Stimulated activated naive CD8-positive, alpha-beta T cell treated with anti-CD3 and anti-CD28 coated beads, Interleukin-15, amount 100 ng/mL, for 72 hours (primary cell): ENCODE data around the gene UXS1.

Experiments
- ATAC-seq: fragments of 150-1000 bp; cut with Tn5 transposase; 2 replicates; pipeline ENCODE4 v1.10.0; 2021; ENCODE audit warnings: mild to moderate bottlenecking, moderate library complexity
- DNase-seq, 2 donors: peaks; one replicate each; pipeline ENCODE4 v3.0.0; 2021 to 2022
- H3K27ac Mint-ChIP-seq, 2 donors: one replicate each; pipeline ENCODE4 v1.8.0; 2022; ENCODE audit warnings: mild to moderate bottlenecking in 2 of 2, mixed read lengths in 2 of 2, moderate library complexity in 2 of 2
- H3K27me3 Mint-ChIP-seq: one replicate; pipeline ENCODE4 v1.8.0; 2022; ENCODE audit warnings: mixed read lengths
- H3K4me1 Mint-ChIP-seq: one replicate; pipeline ENCODE4 v1.8.0; 2022; ENCODE audit warnings: mild to moderate bottlenecking, mixed read lengths
- H3K4me3 Mint-ChIP-seq, 2 donors: one replicate each; pipeline ENCODE4 v1.8.0; 2022; ENCODE audit warnings: mild to moderate bottlenecking in 2 of 2, mixed read lengths in 2 of 2, moderate library complexity in 1 of 2
- H3K9me3 Mint-ChIP-seq, 2 donors: one replicate each; pipeline ENCODE4 v1.8.0; 2022; ENCODE audit warnings: mixed read lengths in 2 of 2

UXS1 gene

DNA sequence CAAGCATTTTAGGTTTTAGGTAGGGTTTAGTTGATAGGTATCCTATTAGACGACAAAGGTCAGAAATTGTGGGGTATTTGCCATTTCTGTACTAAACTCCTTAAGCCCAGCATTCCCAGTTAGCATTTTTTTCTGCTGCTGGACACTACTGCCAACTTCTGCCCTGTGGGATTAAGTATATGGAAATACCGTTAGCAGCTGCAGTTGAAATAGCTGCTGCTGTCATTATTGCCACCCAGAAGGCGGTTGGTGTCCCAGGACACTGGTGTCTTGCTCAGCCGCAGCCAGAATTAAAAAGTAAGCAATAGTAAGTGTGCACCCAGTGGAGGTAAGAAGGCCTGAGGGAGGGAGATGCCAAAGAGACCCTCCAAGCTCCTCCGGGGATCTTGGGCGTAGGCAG, 1.9 kb upstream of the UXS1 start:
- no peak overlapping the region for H3K4me3 Mint-ChIP-seq
- no peaks in the 10 kb centered on the region for H3K27me3 Mint-ChIP-seq
- no peak overlapping the region for H3K27ac Mint-ChIP-seq
- H3K9me3 Mint-ChIP-seq: no peaks in the 10 kb centered on the region
- no peak for ATAC-seq
- peaks cover 31% of the 10 kb centered on the region for H3K4me1 Mint-ChIP-seq
- no peak for DNase-seq

DNA sequence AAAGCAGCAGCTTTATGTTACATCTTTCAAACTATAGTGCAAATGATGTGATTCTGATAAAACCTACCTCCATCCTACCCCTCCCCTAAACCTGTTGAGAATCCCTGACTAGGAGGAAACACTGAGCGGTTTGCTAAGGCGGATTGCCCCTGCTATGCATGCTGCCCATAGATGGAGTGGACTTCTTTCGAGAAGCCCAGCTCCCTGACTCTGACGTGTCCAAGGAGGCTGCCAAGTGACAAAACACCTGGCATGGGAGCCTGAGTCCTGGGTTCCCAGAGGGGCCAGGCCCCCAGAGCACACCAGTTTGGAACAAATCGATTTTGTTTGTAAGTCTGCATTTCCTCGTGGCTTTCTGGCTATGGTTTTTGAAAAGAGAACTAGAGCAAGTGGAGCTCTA, 1.4 kb upstream of the UXS1 start:
- Mint-ChIP-seq H3K27ac (no peak overlapping the region), H3K4me1 (peaks cover 35% of the 10 kb centered on the region), H3K27me3 (no peaks in the 10 kb centered on the region), H3K9me3 (no peaks in the 10 kb centered on the region), H3K4me3 (peak overlapping the region; percentile 57 to 85)
- DNase-seq: no peak
- ATAC-seq: no peak

- Mint-ChIP-seq H3K4me1 (peaks cover 52% of the 10 kb centered on the region), H3K27me3 (no peaks in the 10 kb centered on the region), H3K4me3 (peak overlapping the region; percentile 75 to 78), H3K27ac (no peak overlapping the region), H3K9me3 (no peaks in the 10 kb centered on the region)
- DNase-seq: no peak
- ATAC-seq: no peak
Observed at GRCh38 chr2:106193690-106193976, 468 bp downstream of the UXS1 start.

DNA sequence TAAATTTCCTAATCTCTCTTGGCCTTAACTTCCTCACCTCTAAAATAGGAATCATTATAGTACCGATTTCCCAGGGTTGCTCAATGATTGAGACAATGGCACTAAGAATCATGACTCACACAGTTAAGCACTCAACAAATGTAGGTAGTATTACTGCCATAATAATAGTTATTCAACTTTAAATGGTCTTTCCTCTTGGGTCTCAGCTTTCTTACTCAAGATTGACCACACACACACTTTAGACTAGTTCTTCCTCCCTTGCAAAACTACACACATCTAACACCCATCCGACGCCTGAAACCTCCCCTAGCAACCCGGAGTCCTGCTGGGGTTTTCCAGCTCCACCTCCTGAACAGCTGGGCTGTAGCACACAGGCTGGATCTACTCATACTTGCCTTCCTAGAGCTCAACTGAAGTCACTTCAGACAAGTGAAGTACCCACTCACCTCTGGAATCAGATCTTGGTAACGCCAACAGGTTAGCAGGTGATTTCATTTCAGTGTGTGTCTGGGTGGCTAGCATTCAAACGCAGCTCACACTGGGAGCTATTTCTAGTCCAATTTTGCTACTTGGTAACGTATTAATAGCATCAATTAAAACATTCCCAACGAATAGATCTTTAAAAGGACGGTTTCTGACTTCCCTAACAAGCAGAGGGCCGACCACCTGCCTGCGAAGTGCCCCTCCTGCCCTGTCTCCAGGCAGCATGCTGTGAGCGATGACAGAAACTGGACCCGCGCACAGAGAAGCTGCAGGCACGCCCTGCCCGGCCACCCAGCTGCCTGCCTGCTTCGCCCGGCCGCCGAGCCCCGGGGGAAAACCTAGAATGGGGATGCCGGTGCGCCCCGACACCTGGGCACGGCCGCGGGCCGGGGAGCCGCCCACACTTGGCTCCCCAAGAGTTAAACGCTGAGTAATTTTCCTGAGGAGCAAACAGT, 1.1 kb downstream of the UXS1 start:
- DNase-seq (peak; percentile 38 to 82), ATAC-seq (peak; percentile 81)
- Mint-ChIP-seq H3K4me3 (peak overlapping the region; percentile 75 to 78), H3K27ac (peak overlapping the region; percentile 65 to 83), H3K4me1 (peaks cover 58% of the 10 kb centered on the region), H3K27me3 (no peaks in the 10 kb centered on the region), H3K9me3 (no peaks in the 10 kb centered on the region)

- Mint-ChIP-seq H3K4me1 (peaks cover 71% of the 10 kb centered on the region), H3K4me3 (peak overlapping the region; percentile 2 to 10), H3K27ac (no peak overlapping the region), H3K27me3 (no peaks in the 10 kb centered on the region), H3K9me3 (no peaks in the 10 kb centered on the region)
- ATAC-seq (no peak), DNase-seq (no peak)
Observed at GRCh38 chr2:106191511-106192016, 2.5 kb downstream of the UXS1 start.

DNA sequence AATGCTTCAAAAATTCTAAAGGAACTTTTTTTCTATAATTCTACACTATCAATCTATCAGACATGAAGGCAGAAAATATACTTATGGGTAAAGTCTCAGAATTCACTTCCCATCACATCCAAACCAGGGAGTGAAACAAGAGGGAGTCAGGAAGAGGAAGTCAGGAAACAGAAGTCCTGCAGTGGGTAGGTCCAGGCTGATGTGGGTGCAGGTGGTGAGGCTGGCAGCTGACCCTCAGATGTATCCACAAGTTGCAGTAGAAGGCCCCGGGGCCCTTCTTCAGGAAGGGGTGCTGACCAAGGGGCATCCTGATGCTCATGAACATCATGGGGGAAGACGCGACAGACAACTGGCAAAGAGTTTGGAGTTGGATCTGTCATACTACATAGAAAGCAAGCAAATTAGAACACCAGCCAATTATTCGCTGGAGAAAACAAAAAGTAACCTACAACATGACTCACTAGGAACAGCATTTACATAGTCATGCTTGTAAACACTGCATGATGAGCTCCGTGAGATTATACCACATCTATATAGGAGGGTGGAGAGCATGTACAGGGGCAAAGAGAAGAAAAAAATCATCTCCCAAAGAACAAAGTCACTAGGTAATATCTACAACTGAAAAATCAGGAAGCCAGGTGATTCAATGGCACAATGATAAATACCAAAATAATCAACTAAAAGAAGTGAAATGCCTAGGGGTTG, 4.2 kb downstream of the UXS1 start:
- peaks cover 78% of the 10 kb centered on the region for H3K4me1 Mint-ChIP-seq
- no peak for DNase-seq
- H3K9me3 Mint-ChIP-seq: no peaks in the 10 kb centered on the region
- H3K27ac Mint-ChIP-seq: peak overlapping the region in 1 of 2 donors; percentile 22
- H3K27me3 Mint-ChIP-seq: no peaks in the 10 kb centered on the region
- peak overlapping the region; percentile 36 to 61 for H3K4me3 Mint-ChIP-seq
- ATAC-seq: no peak

GRCh38 chr2:106189325-106189724, 4.8 kb downstream of the UXS1 start:
- no peak for DNase-seq
- Mint-ChIP-seq H3K4me3 (peak overlapping the region; percentile 36 to 61), H3K4me1 (peaks cover 82% of the 10 kb centered on the region), H3K27me3 (no peaks in the 10 kb centered on the region), H3K27ac (peak overlapping the region in 1 of 2 donors; percentile 22), H3K9me3 (no peaks in the 10 kb centered on the region)
- ATAC-seq: no peak

DNA sequence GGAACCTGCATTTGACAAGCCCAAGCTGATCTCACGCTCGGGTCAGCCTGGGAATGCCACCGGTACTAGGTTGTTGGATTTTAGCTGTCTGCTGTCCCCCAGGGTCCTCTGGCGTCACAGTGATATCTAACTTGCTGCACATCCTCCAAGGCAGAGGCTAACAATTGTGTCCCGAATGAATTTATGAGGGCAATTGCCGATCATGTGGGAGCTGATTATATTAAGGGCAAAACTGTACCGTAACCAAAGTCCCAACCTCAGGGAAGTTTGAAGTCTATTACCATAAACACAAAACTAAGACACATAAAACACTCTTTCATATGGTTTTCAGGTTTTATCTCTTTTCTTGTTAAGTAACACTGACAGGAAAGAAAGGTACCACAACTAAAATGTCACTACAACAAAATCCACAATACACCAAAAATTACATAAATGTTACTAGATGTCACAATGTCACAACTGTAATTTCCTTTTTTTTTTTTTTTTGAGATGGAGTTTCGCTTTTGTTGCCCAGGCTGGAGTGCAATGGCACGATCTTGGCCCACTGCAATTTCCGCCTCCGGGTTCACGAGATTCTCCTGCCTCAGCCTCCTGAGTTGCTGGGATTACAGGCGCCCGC, 6.7 kb downstream of the UXS1 start:
- peak overlapping the region; percentile 34 to 56 for H3K4me3 Mint-ChIP-seq
- H3K4me1 Mint-ChIP-seq: peaks cover 90% of the 10 kb centered on the region

DNA sequence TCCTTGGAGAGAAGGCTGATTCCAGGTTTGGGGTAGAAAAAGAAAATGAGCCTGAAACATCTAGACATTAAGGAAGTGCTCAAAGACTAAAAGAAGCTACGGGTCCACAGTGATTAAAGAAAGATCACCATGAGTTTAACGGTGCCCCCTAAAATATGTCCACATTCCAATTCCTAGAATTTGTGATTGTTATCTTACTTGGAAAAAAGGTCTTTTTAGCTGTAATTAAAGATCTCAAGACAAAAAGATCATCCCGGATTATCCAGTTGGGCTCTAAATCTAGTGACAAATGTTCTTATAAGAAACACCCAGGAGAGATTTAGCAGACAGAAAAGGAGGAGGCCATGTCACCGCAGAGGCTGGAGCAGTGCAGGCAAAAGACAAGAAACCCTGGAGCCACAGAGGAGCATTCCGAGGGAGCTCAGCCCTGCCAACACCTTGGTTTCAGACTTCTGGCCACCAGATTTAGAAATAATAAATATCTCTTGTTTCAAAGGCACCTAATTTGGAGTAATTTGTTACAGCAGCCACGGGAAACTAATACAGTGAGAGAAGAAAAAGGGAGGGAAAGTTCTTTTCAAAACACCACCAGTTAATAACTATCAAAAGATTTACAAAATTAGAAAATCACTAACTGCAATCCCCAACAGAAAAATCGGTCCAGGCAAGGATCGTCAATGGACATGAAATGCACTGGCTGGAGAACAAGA, 8.5 kb downstream of the UXS1 start:
- Mint-ChIP-seq H3K9me3 (no peaks in the 10 kb centered on the region), H3K4me3 (no peak overlapping the region)
- no peak for ATAC-seq

More for the DNA sequence above, 6.7 kb downstream of the UXS1 start:
- H3K27me3 Mint-ChIP-seq: no peaks in the 10 kb centered on the region
- no peaks in the 10 kb centered on the region for H3K9me3 Mint-ChIP-seq
- peak overlapping the region; percentile 45 to 49 for H3K27ac Mint-ChIP-seq
- DNase-seq: no peak
- peak; percentile 13 for ATAC-seq

DNA sequence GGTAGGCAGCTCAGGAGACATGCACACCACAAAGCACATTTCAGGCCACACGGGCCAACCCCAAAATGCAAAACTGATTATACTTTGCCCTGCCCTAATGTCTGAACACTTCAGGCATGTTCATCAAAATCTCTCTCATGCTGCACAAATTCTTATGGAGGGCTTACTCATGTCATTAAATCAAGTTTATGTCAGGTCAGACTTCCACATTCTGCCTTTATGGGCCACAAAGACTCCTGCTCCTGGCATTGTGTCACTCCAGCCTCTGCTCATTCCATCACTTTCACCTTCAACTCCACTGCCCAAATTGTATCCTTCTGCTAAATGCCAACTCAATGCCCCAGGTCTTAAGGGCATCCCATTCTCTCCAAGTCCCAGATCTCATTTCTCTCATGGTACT, 9.2 kb downstream of the UXS1 start:
- Mint-ChIP-seq H3K27ac (peak overlapping the region in 1 of 2 donors; percentile 1), H3K9me3 (no peaks in the 10 kb centered on the region), H3K4me1 (peaks cover 88% of the 10 kb centered on the region), H3K4me3 (peak overlapping the region in 1 of 2 donors; percentile 21), H3K27me3 (no peaks in the 10 kb centered on the region)
- DNase-seq (no peak), ATAC-seq (no peak)

More for the DNA sequence above, 8.5 kb downstream of the UXS1 start:
- no peak for DNase-seq
- H3K27me3 Mint-ChIP-seq: no peaks in the 10 kb centered on the region
- peaks cover 88% of the 10 kb centered on the region for H3K4me1 Mint-ChIP-seq
- H3K27ac Mint-ChIP-seq: no peak overlapping the region

- DNase-seq (no peak), ATAC-seq (peak; percentile 31)
- Mint-ChIP-seq H3K27ac (no peak overlapping the region), H3K27me3 (no peaks in the 10 kb centered on the region), H3K9me3 (no peaks in the 10 kb centered on the region), H3K4me3 (peak overlapping the region; percentile 2 to 21), H3K4me1 (peaks cover 85% of the 10 kb centered on the region)
Observed at GRCh38 chr2:106184394-106184793, 9.7 kb downstream of the UXS1 start.

DNA sequence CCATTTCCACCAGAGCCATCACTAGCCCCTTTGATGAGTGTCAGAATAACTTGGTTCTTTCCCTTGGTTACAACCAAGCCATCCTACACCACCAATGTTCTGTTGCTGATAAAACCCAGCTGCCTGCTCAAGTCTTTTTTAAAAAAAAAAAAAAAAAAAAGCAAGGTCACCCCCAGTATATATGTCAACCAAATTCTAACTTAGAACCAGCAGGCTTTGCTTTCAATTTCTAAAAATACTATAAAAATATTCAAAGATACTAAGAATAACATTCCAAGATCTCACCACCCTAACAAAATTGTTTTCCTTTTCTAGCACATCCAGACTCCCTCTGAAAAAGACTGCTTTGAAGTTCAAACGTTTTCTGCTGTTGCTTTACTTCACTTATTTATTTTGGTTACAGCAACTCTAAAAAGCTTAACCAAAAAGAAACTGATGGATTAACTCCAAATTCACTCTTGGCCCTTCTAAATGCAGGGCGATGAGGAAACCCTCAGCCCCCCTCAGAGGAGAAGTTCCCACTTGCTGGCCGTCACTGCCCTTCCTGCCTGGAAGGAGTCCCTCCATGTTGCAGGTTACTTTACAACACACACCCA, 10.9 kb downstream of the UXS1 start:
- Mint-ChIP-seq H3K27ac (peak overlapping the region in 1 of 2 donors; percentile 31), H3K27me3 (no peaks in the 10 kb centered on the region), H3K4me3 (peak overlapping the region; percentile 33 to 42), H3K9me3 (no peaks in the 10 kb centered on the region), H3K4me1 (peaks cover 84% of the 10 kb centered on the region)
- DNase-seq (no peak), ATAC-seq (no peak)

DNA sequence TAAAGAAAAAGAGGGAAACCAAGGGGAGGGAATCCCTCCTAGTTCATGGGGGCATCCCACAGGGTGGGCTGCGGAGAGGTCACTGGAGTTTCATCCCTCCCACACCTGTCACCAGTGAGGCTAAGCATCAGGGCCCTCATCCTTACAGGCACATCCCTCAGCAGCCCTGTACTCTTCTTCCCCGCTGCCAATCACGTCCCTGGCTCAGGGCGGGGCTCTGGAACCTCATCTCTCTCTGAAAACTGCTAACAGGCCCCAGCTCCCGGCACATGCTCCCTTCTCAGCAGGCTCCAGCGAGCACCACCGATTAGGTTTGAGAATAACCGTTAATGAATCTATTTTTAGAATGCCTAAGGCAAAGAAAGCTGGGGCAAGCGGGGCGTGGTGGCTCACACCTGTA, 13.0 kb downstream of the UXS1 start:
- no peaks in the 10 kb centered on the region for H3K27me3 Mint-ChIP-seq
- H3K9me3 Mint-ChIP-seq: no peaks in the 10 kb centered on the region
- DNase-seq (no peak), ATAC-seq (no peak)
- no peak overlapping the region for H3K4me3 Mint-ChIP-seq
- H3K27ac Mint-ChIP-seq: no peak overlapping the region
- H3K4me1 Mint-ChIP-seq: peaks cover 84% of the 10 kb centered on the region

DNA sequence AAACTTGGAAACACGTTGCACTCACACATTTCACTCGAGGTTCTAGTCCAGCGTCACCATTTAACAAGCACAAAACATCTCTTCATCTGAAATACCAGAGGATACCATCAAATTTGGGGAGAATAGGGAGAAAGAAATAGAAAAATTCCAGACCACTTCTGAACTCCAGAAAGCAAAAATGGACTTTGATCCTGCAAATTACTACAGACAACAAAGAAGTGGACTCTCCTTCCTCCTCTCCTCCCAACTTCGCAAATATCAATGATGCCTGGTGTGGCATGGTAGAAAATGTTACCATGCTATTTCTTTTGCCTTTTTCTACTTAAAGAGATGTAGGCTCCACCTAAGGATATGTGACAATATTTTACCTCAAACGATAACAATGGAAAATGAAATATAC, 13.5 kb downstream of the UXS1 start:
- Mint-ChIP-seq H3K4me1 (peaks cover 84% of the 10 kb centered on the region), H3K9me3 (no peaks in the 10 kb centered on the region)

DNA sequence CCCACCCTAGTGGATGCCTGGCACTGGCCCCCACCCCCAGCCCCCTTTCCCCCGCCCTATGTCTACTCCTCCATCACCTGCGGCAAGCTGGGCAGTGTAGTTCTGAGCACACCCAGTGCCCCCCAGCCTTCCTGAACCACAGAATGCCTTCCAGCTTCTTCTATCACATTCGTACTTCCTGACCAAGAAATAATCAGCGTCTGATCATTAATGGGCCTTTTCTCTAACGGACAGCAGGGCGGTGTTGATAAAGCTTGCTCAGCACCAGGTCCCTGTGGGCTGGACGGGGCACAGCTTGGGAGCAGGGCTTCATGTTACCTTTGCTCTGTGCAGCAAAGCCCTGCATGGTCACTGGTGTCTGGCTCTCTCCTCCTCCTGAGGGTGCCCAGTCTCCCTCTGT, 15.4 kb downstream of the UXS1 start:
- Mint-ChIP-seq H3K4me3 (no peak overlapping the region), H3K9me3 (no peaks in the 10 kb centered on the region), H3K27me3 (no peaks in the 10 kb centered on the region), H3K27ac (peak overlapping the region in 1 of 2 donors; percentile 51), H3K4me1 (peaks cover 84% of the 10 kb centered on the region)
- ATAC-seq (no peak), DNase-seq (no peak)

More for the DNA sequence above, 13.5 kb downstream of the UXS1 start:
- ATAC-seq: no peak
- Mint-ChIP-seq H3K4me3 (no peak overlapping the region), H3K27me3 (no peaks in the 10 kb centered on the region), H3K27ac (no peak overlapping the region)
- DNase-seq: no peak
